ENCODE results near the gene SMIM38.
"Not testable (repeated sequence)": the region's sequence is repeated elsewhere in the genome, so short reads cannot be mapped to it uniquely, and the experiment has no call there.

The SMIM38 gene

GRCh38 chr11:69141742-69142141 lies 14.0 kb upstream of the SMIM38 start:
- no peak for DNase-seq

GRCh38 chr11:69142895-69143294 lies 12.8 kb upstream of the SMIM38 start:
- no peak for DNase-seq

- DNase-seq = no peak
Measured at GRCh38 chr11:69144316-69145049, 11.3 kb upstream of the SMIM38 start.

- no peak for DNase-seq
Measured at GRCh38 chr11:69145050-69145380, 10.7 kb upstream of the SMIM38 start.

GRCh38 chr11:69148377-69148762 lies 7.4 kb upstream of the SMIM38 start:
- DNase-seq = no peak

GRCh38 chr11:69148806-69149205 lies 6.9 kb upstream of the SMIM38 start:
- no peak for DNase-seq

- DNase-seq = not testable (repeated sequence)
Measured at GRCh38 chr11:69149338-69150045, 6.2 kb upstream of the SMIM38 start.

- DNase-seq = no peak
Measured at GRCh38 chr11:69150175-69150574, 5.6 kb upstream of the SMIM38 start.

GRCh38 chr11:69151836-69152235 lies 3.9 kb upstream of the SMIM38 start:
- no peak for DNase-seq

GRCh38 chr11:69152733-69153421 lies 2.9 kb upstream of the SMIM38 start:
- no peak for DNase-seq

- DNase-seq = no peak
Measured at GRCh38 chr11:69153661-69154060, 2.1 kb upstream of the SMIM38 start.

GRCh38 chr11:69154211-69154913 lies 1.4 kb upstream of the SMIM38 start:
- DNase-seq = no peak

GRCh38 chr11:69154938-69155301 lies 815 bp upstream of the SMIM38 start:
- no peak for DNase-seq

- no peak for DNase-seq
Measured at GRCh38 chr11:69156235-69156639, 502 bp downstream of the SMIM38 start.

GRCh38 chr11:69156673-69157155 lies 979 bp downstream of the SMIM38 start:
- DNase-seq = no peak

- peak; percentile 84 for DNase-seq
Measured at GRCh38 chr11:69157156-69157821, 1.6 kb downstream of the SMIM38 start.

- no peak for DNase-seq
Measured at GRCh38 chr11:69157822-69158231, 2.1 kb downstream of the SMIM38 start.

GRCh38 chr11:69158301-69159149 lies 2.8 kb downstream of the SMIM38 start:
- no peak for DNase-seq

- DNase-seq = no peak
Measured at GRCh38 chr11:69159150-69159852, 3.6 kb downstream of the SMIM38 start.

GRCh38 chr11:69160296-69161116 lies 4.8 kb downstream of the SMIM38 start:
- DNase-seq = no peak
